Suppressor macrophage (primary cell): ENCODE data around the gene ATP8A1.
"Not testable (repeated sequence)": the region's sequence is repeated elsewhere in the genome, so short reads cannot be mapped to it uniquely, and the experiment has no call there.

Experiments
- DNase-seq, 4 experiments: peaks; one replicate each; pipeline ENCODE4 v3.0.0-alpha.2; 2020 to 2022

Gene ATP8A1

GRCh38 chr4:42461216-42461615, 195.7 kb downstream of the ATP8A1 start:
- DNase-seq = not testable (repeated sequence)

GRCh38 chr4:42460043-42460442, 196.9 kb downstream of the ATP8A1 start:
- DNase-seq = no peak

GRCh38 chr4:42458657-42459056, 198.2 kb downstream of the ATP8A1 start:
- no peak for DNase-seq

- DNase-seq = no peak
Measured at GRCh38 chr4:42454755-42455420, 202.0 kb downstream of the ATP8A1 start.

GRCh38 chr4:42453612-42454011, 203.3 kb downstream of the ATP8A1 start:
- DNase-seq = no peak

GRCh38 chr4:42452823-42453222, 204.1 kb downstream of the ATP8A1 start:
- DNase-seq = no peak

- DNase-seq = no peak
Measured at GRCh38 chr4:42446823-42447222, 210.1 kb downstream of the ATP8A1 start.

- DNase-seq = no peak
Measured at GRCh38 chr4:42445038-42445437, 211.9 kb downstream of the ATP8A1 start.

GRCh38 chr4:42442601-42443000, 214.3 kb downstream of the ATP8A1 start:
- DNase-seq = no peak

GRCh38 chr4:42440083-42440482, 216.8 kb downstream of the ATP8A1 start:
- DNase-seq = no peak

GRCh38 chr4:42436928-42437565, 219.9 kb downstream of the ATP8A1 start:
- DNase-seq = no peak

GRCh38 chr4:42428036-42428435, 228.9 kb downstream of the ATP8A1 start:
- DNase-seq = no peak

- DNase-seq = no peak
Measured at GRCh38 chr4:42425146-42426065, 231.5 kb downstream of the ATP8A1 start.

- DNase-seq = no peak
Measured at GRCh38 chr4:42420140-42420539, 236.8 kb downstream of the ATP8A1 start.

GRCh38 chr4:42417550-42417949, 239.4 kb downstream of the ATP8A1 start:
- no peak for DNase-seq

GRCh38 chr4:42416017-42416416, 240.9 kb downstream of the ATP8A1 start:
- no peak for DNase-seq

GRCh38 chr4:42415281-42415680, 241.6 kb downstream of the ATP8A1 start:
- DNase-seq = no peak

GRCh38 chr4:42412251-42412650, 244.7 kb downstream of the ATP8A1 start:
- DNase-seq = no peak

GRCh38 chr4:42411803-42412202, 245.1 kb downstream of the ATP8A1 start:
- DNase-seq = no peak

- DNase-seq = no peak
Measured at GRCh38 chr4:42410446-42410845, 246.5 kb downstream of the ATP8A1 start.

- DNase-seq = no peak
Measured at GRCh38 chr4:42404001-42404400, 252.9 kb downstream of the ATP8A1 start.

- no peak for DNase-seq
Measured at GRCh38 chr4:42401171-42401570, 255.7 kb downstream of the ATP8A1 start.

- no peak for DNase-seq
Measured at GRCh38 chr4:42399393-42399792, 257.5 kb downstream of the ATP8A1 start.
